PFSK-1 (cell line): ENCODE results near the gene RBBP8.

Experiments
- FOXP2 ChIP-seq: optimal IDR thresholded peaks from 2 replicates; pipeline ENCODE3; 2011; ENCODE audit warnings: borderline replicate concordance, control low read depth, inconsistent platforms; ENCODE audit not compliant: insufficient read depth; ENCODE audit errors: extremely low read length, extremely low read depth
- POLR2AphosphoS5 ChIP-seq: IDR thresholded peaks from 2 replicates; pipeline ENCODE4 v1.6.1; 2012; ENCODE audit warnings: low read depth, mild to moderate bottlenecking, control low read depth, low read length, moderate library complexity
- TAF1 ChIP-seq: IDR thresholded peaks from 2 replicates; pipeline ENCODE4 v1.6.1; 2012; ENCODE audit warnings: low read length, control low read depth, borderline replicate concordance; ENCODE audit not compliant: insufficient read depth
- TF ChIP-seq, protein P1 (sequence below), 2 experiments: IDR thresholded peaks; 2 replicates each; pipeline versions ENCODE4 v1.6.1 to v1.8.0; 2011 to 2012; ENCODE audit warnings: low read depth in 2 of 2, low read length in 2 of 2, control low read depth in 1 of 2, inconsistent platforms in 1 of 2, mild to moderate bottlenecking in 1 of 2, moderate library complexity in 1 of 2; ENCODE audit not compliant: insufficient read depth in 1 of 2

DNA sequence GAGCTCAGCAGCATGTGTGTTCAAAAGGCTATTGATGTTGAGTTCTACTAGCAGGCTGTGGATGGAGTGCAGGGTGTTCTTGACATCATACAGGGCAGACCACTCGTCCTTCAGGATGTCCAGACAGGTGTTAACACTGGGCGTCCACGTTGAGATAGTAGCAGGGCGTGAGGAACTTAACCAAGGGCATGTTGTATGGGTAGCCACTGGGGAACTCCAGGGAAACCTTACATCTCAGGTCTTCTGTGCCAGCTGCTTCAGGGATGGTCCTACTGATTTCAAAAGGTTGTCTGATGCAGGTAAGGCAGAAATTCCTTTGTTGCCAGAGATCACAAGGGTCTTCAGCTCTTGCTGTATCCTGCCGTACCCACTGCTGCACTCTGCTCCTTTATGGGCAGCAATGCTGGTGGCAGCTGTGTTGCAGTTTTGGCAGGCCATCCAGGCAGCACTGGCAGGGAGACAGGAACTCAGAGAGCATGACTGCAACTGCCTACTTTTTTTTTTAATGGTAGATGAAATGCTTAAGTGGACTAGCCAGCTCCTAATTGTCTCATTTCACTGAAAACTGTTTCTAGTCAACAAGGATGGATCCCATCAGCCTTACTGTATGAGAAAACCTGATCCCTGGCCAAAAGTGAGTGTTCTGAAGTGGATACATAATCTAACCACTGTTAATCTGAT is 32.4 kb upstream of the RBBP8 start:
- TF ChIP-seq, protein P1, sequence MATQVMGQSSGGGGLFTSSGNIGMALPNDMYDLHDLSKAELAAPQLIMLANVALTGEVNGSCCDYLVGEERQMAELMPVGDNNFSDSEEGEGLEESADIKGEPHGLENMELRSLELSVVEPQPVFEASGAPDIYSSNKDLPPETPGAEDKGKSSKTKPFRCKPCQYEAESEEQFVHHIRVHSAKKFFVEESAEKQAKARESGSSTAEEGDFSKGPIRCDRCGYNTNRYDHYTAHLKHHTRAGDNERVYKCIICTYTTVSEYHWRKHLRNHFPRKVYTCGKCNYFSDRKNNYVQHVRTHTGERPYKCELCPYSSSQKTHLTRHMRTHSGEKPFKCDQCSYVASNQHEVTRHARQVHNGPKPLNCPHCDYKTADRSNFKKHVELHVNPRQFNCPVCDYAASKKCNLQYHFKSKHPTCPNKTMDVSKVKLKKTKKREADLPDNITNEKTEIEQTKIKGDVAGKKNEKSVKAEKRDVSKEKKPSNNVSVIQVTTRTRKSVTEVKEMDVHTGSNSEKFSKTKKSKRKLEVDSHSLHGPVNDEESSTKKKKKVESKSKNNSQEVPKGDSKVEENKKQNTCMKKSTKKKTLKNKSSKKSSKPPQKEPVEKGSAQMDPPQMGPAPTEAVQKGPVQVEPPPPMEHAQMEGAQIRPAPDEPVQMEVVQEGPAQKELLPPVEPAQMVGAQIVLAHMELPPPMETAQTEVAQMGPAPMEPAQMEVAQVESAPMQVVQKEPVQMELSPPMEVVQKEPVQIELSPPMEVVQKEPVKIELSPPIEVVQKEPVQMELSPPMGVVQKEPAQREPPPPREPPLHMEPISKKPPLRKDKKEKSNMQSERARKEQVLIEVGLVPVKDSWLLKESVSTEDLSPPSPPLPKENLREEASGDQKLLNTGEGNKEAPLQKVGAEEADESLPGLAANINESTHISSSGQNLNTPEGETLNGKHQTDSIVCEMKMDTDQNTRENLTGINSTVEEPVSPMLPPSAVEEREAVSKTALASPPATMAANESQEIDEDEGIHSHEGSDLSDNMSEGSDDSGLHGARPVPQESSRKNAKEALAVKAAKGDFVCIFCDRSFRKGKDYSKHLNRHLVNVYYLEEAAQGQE (IDR thresholded peaks at IDR 0.05; ENCODE audit: insufficient read depth in 1 of 2, low read depth in 2 of 2, low read length in 2 of 2): no peak
- TF ChIP-seq POLR2AphosphoS5 (no peak), FOXP2 (no peak), TAF1 (no peak)
